GM23248 (cell line): ENCODE results near the gene PLEKHA6.

Source experiments
- EZH2 ChIP-seq: fragments of 200-600 bp; sonication (generic); IDR thresholded peaks from 2 replicates; pipeline ENCODE4 v1.6.1; 2018; ENCODE audit warnings: antibody characterized with exemption, mild to moderate bottlenecking; ENCODE audit not compliant: insufficient read depth, poor library complexity, severe bottlenecking
- EZH2phosphoT487 ChIP-seq: fragments of 200-600 bp; sonication (generic); IDR thresholded peaks from 2 replicates; pipeline ENCODE4 v1.6.1; 2018; ENCODE audit warnings: antibody characterized with exemption, moderate library complexity, mild to moderate bottlenecking, low read depth; ENCODE audit not compliant: insufficient read depth

GRCh38 chr1:204360314-204360713, 585 bp upstream of the PLEKHA6 start:
- TF ChIP-seq EZH2 = no peak
- no peak for TF ChIP-seq EZH2phosphoT487
